ENCODE results near the gene PTPRK. TPM values are rescaled to one million over a fixed set of nuclear protein-coding genes. Genes with fewer than 3 reads are reported as not detected.

Gene PTPRK
- total RNA-seq, 1 donor from 2014 or later: 18.4 TPM

- Histone ChIP-seq H3K27me3 (ENCODE audit: low read depth) (no peaks in the 10 kb centered on the region), H3K4me1 (peaks cover 36% of the 10 kb centered on the region), H3K4me3 (no peak overlapping the region), H3K27ac (replicated peaks) (no peak overlapping the region), H3K36me3 (no peaks in the 10 kb centered on the region), H3K9me3 (replicated peaks) (no peaks in the 10 kb centered on the region)
- intact Hi-C loops (cut with micrococcal nuclease): no loop called here
- TF ChIP-seq CTCF (IDR thresholded peaks at IDR 0.05; ENCODE audit: borderline replicate concordance): no peak
- no peak for DNase-seq
Observed at GRCh38 chr6:128235556-128235955, 284.8 kb downstream of the PTPRK start.

GRCh38 chr6:128233531-128233930, 286.9 kb downstream of the PTPRK start:
- DNase-seq: no peak
- Histone ChIP-seq H3K4me3 (no peak overlapping the region), H3K36me3 (no peaks in the 10 kb centered on the region), H3K4me1 (peaks cover 31% of the 10 kb centered on the region), H3K27ac (replicated peaks) (no peak overlapping the region), H3K9me3 (replicated peaks) (no peaks in the 10 kb centered on the region), H3K27me3 (ENCODE audit: low read depth) (no peaks in the 10 kb centered on the region)
- no peak for TF ChIP-seq CTCF (IDR thresholded peaks at IDR 0.05; ENCODE audit: borderline replicate concordance)
- intact Hi-C loops (cut with micrococcal nuclease): no loop called here

GRCh38 chr6:128230267-128230989, 290.0 kb downstream of the PTPRK start:
- Histone ChIP-seq H3K9me3 (replicated peaks) (no peaks in the 10 kb centered on the region), H3K27me3 (ENCODE audit: low read depth) (no peaks in the 10 kb centered on the region), H3K27ac (replicated peaks) (no peak overlapping the region), H3K4me1 (peaks cover 15% of the 10 kb centered on the region), H3K4me3 (no peak overlapping the region), H3K36me3 (no peaks in the 10 kb centered on the region)
- no peak for DNase-seq
- TF ChIP-seq CTCF (IDR thresholded peaks at IDR 0.05; ENCODE audit: borderline replicate concordance): no peak
- intact Hi-C loops (cut with micrococcal nuclease): no loop called here

- Histone ChIP-seq H3K4me3 (no peak overlapping the region), H3K4me1 (peaks cover 16% of the 10 kb centered on the region), H3K9me3 (replicated peaks) (no peaks in the 10 kb centered on the region), H3K36me3 (no peaks in the 10 kb centered on the region), H3K27me3 (ENCODE audit: low read depth) (no peaks in the 10 kb centered on the region), H3K27ac (replicated peaks) (no peak overlapping the region)
- intact Hi-C loops (cut with micrococcal nuclease): no loop called here
- no peak for TF ChIP-seq CTCF (IDR thresholded peaks at IDR 0.05; ENCODE audit: borderline replicate concordance)
- DNase-seq: no peak
Observed at GRCh38 chr6:128225612-128226011, 294.8 kb downstream of the PTPRK start.

- intact Hi-C loops (cut with micrococcal nuclease): no loop called here
- no peaks in the 10 kb centered on the region for H3K27me3 ChIP-seq (ENCODE audit: low read depth)
- peaks cover 14% of the 10 kb centered on the region for H3K36me3 ChIP-seq
- H3K4me1 ChIP-seq: peaks cover 4% of the 10 kb centered on the region
- TF ChIP-seq CTCF (IDR thresholded peaks at IDR 0.05; ENCODE audit: borderline replicate concordance): no peak
- DNase-seq: no peak
- no peak overlapping the region for H3K4me3 ChIP-seq
- H3K27ac ChIP-seq (replicated peaks): no peak overlapping the region
- H3K9me3 ChIP-seq (replicated peaks): no peaks in the 10 kb centered on the region
Observed at GRCh38 chr6:128216917-128217316, 303.5 kb downstream of the PTPRK start.

All from left ventricle myocardium inferior (tissue), 1 donor.